Measurements from ENCODE around the gene MACROD1. TPM values are rescaled to one million over a fixed set of nuclear protein-coding genes. Genes with fewer than 3 reads are reported as not detected.

MACROD1 gene
- total and polyA plus RNA-seq, 7 donors: 147 to 281 (median 180) TPM

DNA sequence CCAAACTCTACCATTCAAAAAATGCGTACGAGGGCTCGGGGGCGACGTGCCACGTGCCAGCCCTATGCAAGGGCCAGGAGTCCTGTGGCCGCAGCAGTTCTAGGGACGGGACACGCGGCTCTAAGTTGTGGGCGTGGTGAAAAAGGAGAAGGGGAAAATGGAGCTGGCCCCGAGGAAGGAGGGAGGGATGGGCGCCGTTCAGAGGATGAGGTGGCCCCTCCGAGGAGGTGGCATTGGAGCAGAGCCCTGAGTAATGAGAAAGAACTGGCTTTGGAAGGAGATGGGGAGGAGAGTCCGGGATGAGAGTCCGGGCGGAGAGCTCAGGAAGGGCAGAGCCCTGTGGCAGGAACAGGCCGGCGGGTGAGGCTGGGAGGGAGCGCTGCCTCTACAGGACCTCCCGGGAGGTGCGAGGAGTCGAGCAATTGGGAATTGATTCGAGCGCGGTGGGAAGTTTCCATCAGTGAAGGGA lies 158.7 kb downstream of the MACROD1 start:
- Histone ChIP-seq H3K4me1 (peaks cover 9% of the 10 kb centered on the region), H3K36me3 (ENCODE audit: insufficient read depth in 1 of 2, low read depth in 1 of 2) (no peaks in the 10 kb centered on the region), H3K4me3 (peak overlapping the region; percentile 53), H3K27me3 (ENCODE audit: insufficient read depth in 3 of 3, low read length in 2 of 3) (no peaks in the 10 kb centered on the region), H3K9me3 (no peaks in the 10 kb centered on the region), H3K27ac (peak overlapping the region; percentile 41)
- intact Hi-C loops (cut with DNase I): no loop called here
- TF ChIP-seq, protein P1, sequence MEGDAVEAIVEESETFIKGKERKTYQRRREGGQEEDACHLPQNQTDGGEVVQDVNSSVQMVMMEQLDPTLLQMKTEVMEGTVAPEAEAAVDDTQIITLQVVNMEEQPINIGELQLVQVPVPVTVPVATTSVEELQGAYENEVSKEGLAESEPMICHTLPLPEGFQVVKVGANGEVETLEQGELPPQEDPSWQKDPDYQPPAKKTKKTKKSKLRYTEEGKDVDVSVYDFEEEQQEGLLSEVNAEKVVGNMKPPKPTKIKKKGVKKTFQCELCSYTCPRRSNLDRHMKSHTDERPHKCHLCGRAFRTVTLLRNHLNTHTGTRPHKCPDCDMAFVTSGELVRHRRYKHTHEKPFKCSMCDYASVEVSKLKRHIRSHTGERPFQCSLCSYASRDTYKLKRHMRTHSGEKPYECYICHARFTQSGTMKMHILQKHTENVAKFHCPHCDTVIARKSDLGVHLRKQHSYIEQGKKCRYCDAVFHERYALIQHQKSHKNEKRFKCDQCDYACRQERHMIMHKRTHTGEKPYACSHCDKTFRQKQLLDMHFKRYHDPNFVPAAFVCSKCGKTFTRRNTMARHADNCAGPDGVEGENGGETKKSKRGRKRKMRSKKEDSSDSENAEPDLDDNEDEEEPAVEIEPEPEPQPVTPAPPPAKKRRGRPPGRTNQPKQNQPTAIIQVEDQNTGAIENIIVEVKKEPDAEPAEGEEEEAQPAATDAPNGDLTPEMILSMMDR (IDR thresholded peaks at IDR 0.05): no peak
- ATAC-seq (peak; percentile 7 to 30 (median 22)), DNase-seq (no peak)
- WGBS, 3 donors: 29 to 35% (median 30%) methylated on average over 26 to 27 of the region's 27 CpGs

DNA sequence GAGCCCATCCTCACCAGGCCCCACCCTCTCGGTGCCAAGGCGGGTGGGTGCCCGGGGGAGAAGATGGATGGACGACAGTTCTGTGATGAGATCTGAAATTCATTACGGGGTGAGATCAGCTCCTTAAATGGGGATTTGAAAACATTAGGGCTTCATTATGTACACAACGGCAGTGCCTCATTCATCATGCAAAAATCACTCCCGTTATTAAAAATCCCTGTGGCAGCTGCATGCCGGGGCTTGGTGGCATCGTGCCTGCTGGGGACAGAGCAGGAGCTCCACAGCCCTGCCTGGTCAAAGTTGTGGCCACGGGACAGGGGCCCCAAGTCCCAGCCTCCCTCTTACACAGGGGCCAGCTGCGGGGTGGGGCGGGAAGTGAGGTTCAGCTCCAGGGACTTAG lies 159.5 kb downstream of the MACROD1 start:
- Histone ChIP-seq H3K27ac (no peak overlapping the region), H3K36me3 (ENCODE audit: insufficient read depth in 1 of 2, low read depth in 1 of 2) (no peaks in the 10 kb centered on the region), H3K27me3 (ENCODE audit: insufficient read depth in 3 of 3, low read length in 2 of 3) (no peaks in the 10 kb centered on the region), H3K4me1 (peaks cover 12% of the 10 kb centered on the region), H3K4me3 (no peak overlapping the region), H3K9me3 (no peaks in the 10 kb centered on the region)
- intact Hi-C loops (cut with DNase I): no loop called here
- DNase-seq: no peak
- no peak for ATAC-seq
- WGBS, 3 donors: 58 to 69% (median 60%) methylated on average over 12 of the region's 12 CpGs
- TF ChIP-seq, protein P1 (IDR thresholded peaks at IDR 0.05): no peak

DNA sequence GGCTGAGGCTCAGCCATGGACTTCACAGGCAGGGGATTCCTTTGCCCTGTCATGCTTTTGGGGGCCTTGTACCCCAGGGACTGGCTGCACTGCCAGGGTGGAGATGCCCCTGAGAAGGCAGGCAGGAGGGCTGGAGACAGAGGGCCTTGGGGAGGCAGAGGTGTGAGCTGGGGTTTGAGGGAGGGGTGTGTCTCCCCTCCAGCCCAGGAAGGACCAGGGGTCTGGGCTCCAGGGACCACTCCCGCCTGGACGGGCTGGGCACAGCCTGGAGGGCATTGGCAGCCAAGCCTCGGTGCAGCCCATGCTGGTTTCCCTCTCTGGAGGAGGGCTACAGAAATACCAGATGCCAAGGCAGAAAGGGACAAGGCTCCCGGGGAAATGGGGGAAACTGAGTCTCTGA lies 160.2 kb downstream of the MACROD1 start:
- H3K9me3 ChIP-seq: no peaks in the 10 kb centered on the region
- TF ChIP-seq, protein P1 (IDR thresholded peaks at IDR 0.05): no peak
- H3K4me1 ChIP-seq: peaks cover 15% of the 10 kb centered on the region
- no peak for ATAC-seq
- no peaks in the 10 kb centered on the region for H3K27me3 ChIP-seq (ENCODE audit: insufficient read depth in 3 of 3, low read length in 2 of 3)
- WGBS, 3 donors: 85 to 91% (median 89%) methylated on average over 4 of the region's 4 CpGs
- no peak overlapping the region for H3K4me3 ChIP-seq
- intact Hi-C loops (cut with DNase I): no loop called here
- H3K27ac ChIP-seq: no peak overlapping the region
- DNase-seq: no peak
- no peaks in the 10 kb centered on the region for H3K36me3 ChIP-seq (ENCODE audit: insufficient read depth in 1 of 2, low read depth in 1 of 2)

DNA sequence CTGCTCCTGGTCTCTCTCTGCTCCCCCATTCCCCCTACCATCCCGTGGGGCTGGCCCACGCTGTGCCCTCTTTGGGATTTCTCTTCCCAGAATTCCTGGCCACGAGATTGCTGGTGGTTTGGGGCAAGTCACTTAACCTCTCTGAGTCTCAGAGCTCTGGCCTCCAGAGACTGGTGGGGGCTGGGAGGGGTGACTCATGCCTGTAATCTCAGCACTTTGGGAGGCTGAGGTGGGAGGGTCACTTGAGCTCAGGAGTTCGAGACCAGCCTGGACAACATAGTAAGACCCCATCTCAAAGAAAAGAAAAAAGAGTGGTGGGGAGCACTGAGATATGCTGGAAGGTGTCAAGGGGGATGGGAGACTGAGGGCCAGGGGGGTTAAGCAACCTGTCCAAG lies 161.3 kb downstream of the MACROD1 start:
- Histone ChIP-seq H3K4me3 (no peak overlapping the region), H3K9me3 (no peaks in the 10 kb centered on the region), H3K36me3 (ENCODE audit: insufficient read depth in 1 of 2, low read depth in 1 of 2) (no peaks in the 10 kb centered on the region), H3K4me1 (peaks cover 18% of the 10 kb centered on the region), H3K27ac (no peak overlapping the region), H3K27me3 (ENCODE audit: insufficient read depth in 3 of 3, low read length in 2 of 3) (no peaks in the 10 kb centered on the region)
- DNase-seq (no peak), ATAC-seq (no peak)
- TF ChIP-seq, protein P1 (IDR thresholded peaks at IDR 0.05): no peak
- WGBS, 3 donors: 84 to 90% (median 88%) methylated on average over 4 of the region's 4 CpGs
- intact Hi-C loops (cut with DNase I): no loop called here

Measured in psoas muscle (tissue), 8 donors.